Mucosa of stomach (tissue), 1 donor: Measurements from ENCODE around the gene SAMD10.
"Not testable (repeated sequence)": the region's sequence is repeated elsewhere in the genome, so short reads cannot be mapped to it uniquely, and the experiment has no call there.

Experiments
- H3K27me3 ChIP-seq: one replicate; pipeline ENCODE4 v1.7.0; 2013; ENCODE audit warnings: mild to moderate bottlenecking, low read length; ENCODE audit not compliant: control insufficient read depth, insufficient read depth
- H3K36me3 ChIP-seq: one replicate; pipeline ENCODE4 v1.7.0; 2013; ENCODE audit warnings: low read length; ENCODE audit not compliant: control insufficient read depth, insufficient read depth
- H3K4me1 ChIP-seq: one replicate; pipeline ENCODE4 v1.7.0; 2013; ENCODE audit warnings: mild to moderate bottlenecking, low read length; ENCODE audit not compliant: control insufficient read depth, insufficient read depth
- H3K4me3 ChIP-seq: one replicate; pipeline ENCODE4 v1.7.0; 2013; ENCODE audit warnings: low read length
- H3K9ac ChIP-seq: one replicate; pipeline ENCODE4 v1.7.0; 2013; ENCODE audit warnings: mild to moderate bottlenecking, low read length, moderate library complexity
- H3K9me3 ChIP-seq: one replicate; pipeline ENCODE4 v1.7.0; 2013; ENCODE audit warnings: mild to moderate bottlenecking, low read length, moderate library complexity; ENCODE audit not compliant: control insufficient read depth
- donor health status: Pancreatic carcinoma.

The SAMD10 gene

GRCh38 chr20:63940071-63940471, 39.4 kb downstream of the SAMD10 start:
- Histone ChIP-seq H3K9me3 (no peaks in the 10 kb centered on the region), H3K27me3 (no peaks in the 10 kb centered on the region), H3K9ac (no peak overlapping the region), H3K36me3 (peaks cover 4% of the 10 kb centered on the region), H3K4me3 (no peak overlapping the region), H3K4me1 (no peaks in the 10 kb centered on the region)

GRCh38 chr20:63939061-63939935, 40.1 kb downstream of the SAMD10 start:
- Histone ChIP-seq H3K4me1 (no peaks in the 10 kb centered on the region), H3K9me3 (no peaks in the 10 kb centered on the region), H3K36me3 (peaks cover 4% of the 10 kb centered on the region), H3K9ac (no peak overlapping the region), H3K4me3 (no peak overlapping the region), H3K27me3 (no peaks in the 10 kb centered on the region)

GRCh38 chr20:63937596-63937995, 41.8 kb downstream of the SAMD10 start:
- no peak overlapping the region for H3K9ac ChIP-seq
- H3K36me3 ChIP-seq: no peaks in the 10 kb centered on the region
- H3K27me3 ChIP-seq: no peaks in the 10 kb centered on the region
- H3K4me3 ChIP-seq: no peak overlapping the region
- no peaks in the 10 kb centered on the region for H3K9me3 ChIP-seq
- H3K4me1 ChIP-seq: no peaks in the 10 kb centered on the region

GRCh38 chr20:63935447-63935846, 44.0 kb downstream of the SAMD10 start:
- no peaks in the 10 kb centered on the region for H3K27me3 ChIP-seq
- H3K36me3 ChIP-seq: peaks cover 13% of the 10 kb centered on the region
- H3K9me3 ChIP-seq: no peaks in the 10 kb centered on the region
- H3K4me1 ChIP-seq: peaks cover 9% of the 10 kb centered on the region
- H3K4me3 ChIP-seq: no peak overlapping the region
- H3K9ac ChIP-seq: no peak overlapping the region

- Histone ChIP-seq H3K9me3 (no peaks in the 10 kb centered on the region), H3K9ac (no peak overlapping the region), H3K36me3 (peaks cover 13% of the 10 kb centered on the region), H3K4me3 (no peak overlapping the region), H3K27me3 (no peaks in the 10 kb centered on the region), H3K4me1 (peaks cover 10% of the 10 kb centered on the region)
These were observed 45.0 kb downstream of the SAMD10 start for GRCh38 chr20:63934271-63935068.

- peaks cover 10% of the 10 kb centered on the region for H3K4me1 ChIP-seq
- H3K27me3 ChIP-seq: no peaks in the 10 kb centered on the region
- no peaks in the 10 kb centered on the region for H3K9me3 ChIP-seq
- peaks cover 13% of the 10 kb centered on the region for H3K36me3 ChIP-seq
- no peak overlapping the region for H3K9ac ChIP-seq
- H3K4me3 ChIP-seq: no peak overlapping the region
These were observed 45.8 kb downstream of the SAMD10 start for GRCh38 chr20:63933646-63934045.

GRCh38 chr20:63932606-63933160, 46.8 kb downstream of the SAMD10 start:
- Histone ChIP-seq H3K9ac (no peak overlapping the region), H3K4me1 (peaks cover 10% of the 10 kb centered on the region), H3K4me3 (no peak overlapping the region), H3K9me3 (no peaks in the 10 kb centered on the region), H3K27me3 (no peaks in the 10 kb centered on the region), H3K36me3 (peaks cover 18% of the 10 kb centered on the region)

GRCh38 chr20:63931735-63932134, 47.7 kb downstream of the SAMD10 start:
- no peak overlapping the region for H3K4me3 ChIP-seq
- H3K4me1 ChIP-seq: peaks cover 10% of the 10 kb centered on the region
- no peaks in the 10 kb centered on the region for H3K9me3 ChIP-seq
- no peaks in the 10 kb centered on the region for H3K27me3 ChIP-seq
- no peak overlapping the region for H3K9ac ChIP-seq
- H3K36me3 ChIP-seq: peaks cover 18% of the 10 kb centered on the region

GRCh38 chr20:63930971-63931553, 48.4 kb downstream of the SAMD10 start:
- no peaks in the 10 kb centered on the region for H3K27me3 ChIP-seq
- peaks cover 10% of the 10 kb centered on the region for H3K4me1 ChIP-seq
- H3K4me3 ChIP-seq: no peak overlapping the region
- no peaks in the 10 kb centered on the region for H3K9me3 ChIP-seq
- no peak overlapping the region for H3K9ac ChIP-seq
- peaks cover 18% of the 10 kb centered on the region for H3K36me3 ChIP-seq

- not testable (repeated sequence) for H3K27me3 ChIP-seq, H3K9ac ChIP-seq, H3K4me1 ChIP-seq, H3K4me3 ChIP-seq, H3K9me3 ChIP-seq
- H3K36me3 ChIP-seq: peaks cover 18% of the 10 kb centered on the region
These were observed 50.0 kb downstream of the SAMD10 start for GRCh38 chr20:63929473-63929883.

GRCh38 chr20:63929071-63929470, 50.4 kb downstream of the SAMD10 start:
- H3K4me1 ChIP-seq: peaks cover 10% of the 10 kb centered on the region
- H3K9ac ChIP-seq: no peak overlapping the region
- H3K27me3 ChIP-seq: no peaks in the 10 kb centered on the region
- no peak overlapping the region for H3K4me3 ChIP-seq
- H3K36me3 ChIP-seq: peaks cover 18% of the 10 kb centered on the region
- no peaks in the 10 kb centered on the region for H3K9me3 ChIP-seq

- Histone ChIP-seq H3K27me3 (no peaks in the 10 kb centered on the region), H3K9me3 (no peaks in the 10 kb centered on the region), H3K36me3 (peaks cover 6% of the 10 kb centered on the region), H3K9ac (no peak overlapping the region), H3K4me1 (peaks cover 9% of the 10 kb centered on the region), H3K4me3 (no peak overlapping the region)
These were observed 53.1 kb downstream of the SAMD10 start for GRCh38 chr20:63926298-63926697.
